GM23248 (cell line): ENCODE results near the gene SMOC2.

ENCODE experiments used
- EZH2 ChIP-seq: fragments of 200-600 bp; sonication (generic); IDR thresholded peaks from 2 replicates; pipeline ENCODE4 v1.6.1; 2018; ENCODE audit warnings: antibody characterized with exemption, mild to moderate bottlenecking; ENCODE audit not compliant: insufficient read depth, poor library complexity, severe bottlenecking
- EZH2phosphoT487 ChIP-seq: fragments of 200-600 bp; sonication (generic); IDR thresholded peaks from 2 replicates; pipeline ENCODE4 v1.6.1; 2018; ENCODE audit warnings: antibody characterized with exemption, moderate library complexity, mild to moderate bottlenecking, low read depth; ENCODE audit not compliant: insufficient read depth

DNA sequence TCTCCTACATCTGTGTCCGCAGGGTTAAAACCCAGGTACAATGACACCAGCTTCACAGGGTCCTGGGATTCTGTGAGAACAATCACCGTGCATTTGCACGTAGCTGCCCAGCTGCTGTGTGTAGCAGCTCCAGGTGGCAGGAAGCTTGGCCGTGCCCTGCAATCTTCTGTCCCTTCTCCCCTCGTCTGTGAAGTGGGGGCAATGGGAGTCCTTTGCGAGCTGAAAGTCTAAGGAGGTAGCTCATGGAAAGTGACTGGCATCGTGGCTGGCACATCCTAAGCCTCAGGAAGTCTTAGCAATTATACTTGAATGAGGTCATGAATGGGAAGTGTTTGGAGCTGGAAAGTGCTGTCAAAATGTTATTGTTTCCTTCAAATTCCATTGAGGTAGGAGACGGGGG lies 137.1 kb downstream of the SMOC2 start:
- TF ChIP-seq EZH2 (no peak), EZH2phosphoT487 (no peak)
